NCI-H2227 (cell line): ENCODE measurements around the gene PLA2G4E.

Experiments
- DNase-seq: peaks from one replicate; lab custom pipeline; 2025; ENCODE audit not compliant: unreplicated experiment; lab: John Stamatoyannopoulos, UW

Gene PLA2G4E

GRCh38 chr15:42020713-42021273 is at the start of gene PLA2G4E:
Gene PLA2G4E, minus strand, starts transcription at chr15:42021042. Its CDS starts 12 bp downstream, at chr15:42021030.
- no peak for DNase-seq

GRCh38 chr15:42070279-42070975 is 49.6 kb upstream of the PLA2G4E start:
- no peak for DNase-seq

- no peak for DNase-seq
These were observed 48.8 kb upstream of the PLA2G4E start for GRCh38 chr15:42069496-42070278.

- DNase-seq: no peak
These were observed 48.2 kb upstream of the PLA2G4E start for GRCh38 chr15:42069025-42069424.

GRCh38 chr15:42068601-42069000 is 47.8 kb upstream of the PLA2G4E start:
- DNase-seq: no peak

GRCh38 chr15:42066764-42067415 is 46.0 kb upstream of the PLA2G4E start:
- no peak for DNase-seq

- DNase-seq: no peak
These were observed 44.6 kb upstream of the PLA2G4E start for GRCh38 chr15:42065468-42065867.

GRCh38 chr15:42065033-42065432 is 44.2 kb upstream of the PLA2G4E start:
- DNase-seq: no peak

GRCh38 chr15:42064271-42064670 is 43.4 kb upstream of the PLA2G4E start:
- no peak for DNase-seq

- DNase-seq: no peak
These were observed 42.4 kb upstream of the PLA2G4E start for GRCh38 chr15:42063122-42063848.

GRCh38 chr15:42062284-42062806 is 41.5 kb upstream of the PLA2G4E start:
- no peak for DNase-seq

- no peak for DNase-seq
These were observed 40.0 kb upstream of the PLA2G4E start for GRCh38 chr15:42060797-42061196.

- no peak for DNase-seq
These were observed 39.6 kb upstream of the PLA2G4E start for GRCh38 chr15:42060477-42060763.

- DNase-seq: peak; percentile 45
These were observed 39.0 kb upstream of the PLA2G4E start for GRCh38 chr15:42059661-42060476.

- DNase-seq: no peak
These were observed 37.9 kb upstream of the PLA2G4E start for GRCh38 chr15:42058791-42059190.

GRCh38 chr15:42057799-42058646 is 37.2 kb upstream of the PLA2G4E start:
- DNase-seq: no peak

- DNase-seq: peak; percentile 75
These were observed 36.3 kb upstream of the PLA2G4E start for GRCh38 chr15:42056934-42057798.

- no peak for DNase-seq
These were observed 33.1 kb upstream of the PLA2G4E start for GRCh38 chr15:42053914-42054313.
